ENCODE measurements around the gene NCAM1.

DNA sequence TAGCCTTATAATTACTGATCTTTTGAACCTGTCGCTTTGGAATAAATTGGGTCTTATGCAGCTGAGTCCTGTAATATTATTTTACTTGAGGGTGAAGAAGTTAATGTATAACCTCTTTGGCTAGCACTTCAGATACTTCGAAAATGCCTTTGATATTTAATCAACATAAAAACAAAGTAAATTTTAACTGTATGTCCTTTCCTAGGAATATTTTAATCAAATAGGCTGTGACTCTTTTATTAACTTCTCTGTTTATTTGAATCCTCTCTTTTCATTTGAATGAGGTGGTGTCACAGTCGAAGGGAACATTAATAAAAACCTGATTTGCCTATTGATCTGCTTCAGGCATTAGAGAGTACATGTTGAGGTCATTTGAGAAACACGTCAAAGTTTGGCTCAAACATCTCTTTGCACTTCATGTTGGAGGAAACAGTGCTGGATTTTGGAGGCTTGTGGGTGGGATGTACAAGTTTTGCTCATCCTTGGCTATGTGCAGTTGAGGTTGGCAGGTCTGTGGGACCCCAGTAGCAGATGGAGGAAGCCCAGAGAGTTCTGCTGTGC is 143.6 kb downstream of the NCAM1 start:
- TF ChIP-seq, protein P1, sequence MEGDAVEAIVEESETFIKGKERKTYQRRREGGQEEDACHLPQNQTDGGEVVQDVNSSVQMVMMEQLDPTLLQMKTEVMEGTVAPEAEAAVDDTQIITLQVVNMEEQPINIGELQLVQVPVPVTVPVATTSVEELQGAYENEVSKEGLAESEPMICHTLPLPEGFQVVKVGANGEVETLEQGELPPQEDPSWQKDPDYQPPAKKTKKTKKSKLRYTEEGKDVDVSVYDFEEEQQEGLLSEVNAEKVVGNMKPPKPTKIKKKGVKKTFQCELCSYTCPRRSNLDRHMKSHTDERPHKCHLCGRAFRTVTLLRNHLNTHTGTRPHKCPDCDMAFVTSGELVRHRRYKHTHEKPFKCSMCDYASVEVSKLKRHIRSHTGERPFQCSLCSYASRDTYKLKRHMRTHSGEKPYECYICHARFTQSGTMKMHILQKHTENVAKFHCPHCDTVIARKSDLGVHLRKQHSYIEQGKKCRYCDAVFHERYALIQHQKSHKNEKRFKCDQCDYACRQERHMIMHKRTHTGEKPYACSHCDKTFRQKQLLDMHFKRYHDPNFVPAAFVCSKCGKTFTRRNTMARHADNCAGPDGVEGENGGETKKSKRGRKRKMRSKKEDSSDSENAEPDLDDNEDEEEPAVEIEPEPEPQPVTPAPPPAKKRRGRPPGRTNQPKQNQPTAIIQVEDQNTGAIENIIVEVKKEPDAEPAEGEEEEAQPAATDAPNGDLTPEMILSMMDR (IDR thresholded peaks at IDR 0.05): no peak
- TF ChIP-seq POLR2A (IDR thresholded peaks at IDR 0.05): no peak

Data from thyroid gland (tissue), 4 donors.